ENCODE results near the gene C10orf90.

C10orf90 gene

DNA sequence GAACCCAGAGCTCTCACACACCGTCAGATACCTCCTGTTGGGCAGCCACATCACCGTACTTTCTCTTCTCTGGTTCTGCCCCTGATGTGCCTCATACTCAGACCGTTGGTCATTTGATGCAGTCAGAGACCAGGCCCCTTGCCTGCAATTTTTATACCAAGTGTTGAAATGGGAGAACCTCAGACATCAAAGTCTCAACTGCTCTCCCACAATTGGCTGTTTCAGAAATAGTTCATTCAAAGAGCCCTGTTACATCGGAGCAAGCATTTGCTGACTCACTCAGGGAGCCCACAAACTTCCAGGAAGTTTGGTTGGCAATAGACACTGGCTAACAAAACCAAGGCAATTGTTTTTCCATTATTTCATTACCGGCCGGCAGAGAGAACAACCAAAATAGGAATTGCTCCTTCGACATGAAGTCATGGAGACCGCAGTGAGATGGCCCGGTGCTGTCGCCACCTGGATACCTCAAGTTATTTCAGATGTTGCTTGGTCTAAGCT lies 248.7 kb downstream of the C10orf90 start:
- no peak for DNase-seq (ENCODE audit: low read depth)

- DNase-seq (ENCODE audit: low read depth): no peak
Measured at GRCh38 chr10:126420567-126421300, 249.8 kb downstream of the C10orf90 start.

DNA sequence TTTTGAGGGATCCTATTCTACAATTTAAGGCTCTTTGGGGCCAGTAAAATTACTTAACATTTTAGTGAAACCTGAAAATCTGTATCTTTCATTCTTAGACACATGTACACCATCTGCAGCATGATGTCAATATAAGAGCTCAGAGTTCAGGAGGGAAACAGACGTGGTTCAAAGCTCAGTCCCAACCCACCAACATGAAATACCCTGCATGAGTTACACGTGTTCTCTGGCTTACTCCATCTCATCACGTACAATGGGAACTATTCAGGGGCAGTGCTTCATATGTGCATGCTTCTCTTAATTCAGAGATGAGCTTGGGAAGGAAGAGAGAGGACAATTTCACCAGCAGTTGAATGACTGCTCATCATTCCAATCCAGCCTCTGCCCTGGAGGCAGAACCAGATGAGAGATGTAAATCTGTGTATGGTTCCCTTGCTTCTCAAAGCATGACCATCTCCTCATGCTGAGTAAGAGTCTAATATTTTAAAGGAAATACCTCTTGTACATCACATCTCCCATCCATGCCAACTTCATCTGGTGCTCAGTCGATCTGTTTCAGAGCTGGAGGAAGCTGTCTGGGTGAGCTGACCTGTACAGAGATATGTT lies 253.2 kb downstream of the C10orf90 start:
- no peak for DNase-seq (ENCODE audit: low read depth)

- no peak for DNase-seq (ENCODE audit: low read depth)
Measured at GRCh38 chr10:126409821-126410220, 260.7 kb downstream of the C10orf90 start.

DNA sequence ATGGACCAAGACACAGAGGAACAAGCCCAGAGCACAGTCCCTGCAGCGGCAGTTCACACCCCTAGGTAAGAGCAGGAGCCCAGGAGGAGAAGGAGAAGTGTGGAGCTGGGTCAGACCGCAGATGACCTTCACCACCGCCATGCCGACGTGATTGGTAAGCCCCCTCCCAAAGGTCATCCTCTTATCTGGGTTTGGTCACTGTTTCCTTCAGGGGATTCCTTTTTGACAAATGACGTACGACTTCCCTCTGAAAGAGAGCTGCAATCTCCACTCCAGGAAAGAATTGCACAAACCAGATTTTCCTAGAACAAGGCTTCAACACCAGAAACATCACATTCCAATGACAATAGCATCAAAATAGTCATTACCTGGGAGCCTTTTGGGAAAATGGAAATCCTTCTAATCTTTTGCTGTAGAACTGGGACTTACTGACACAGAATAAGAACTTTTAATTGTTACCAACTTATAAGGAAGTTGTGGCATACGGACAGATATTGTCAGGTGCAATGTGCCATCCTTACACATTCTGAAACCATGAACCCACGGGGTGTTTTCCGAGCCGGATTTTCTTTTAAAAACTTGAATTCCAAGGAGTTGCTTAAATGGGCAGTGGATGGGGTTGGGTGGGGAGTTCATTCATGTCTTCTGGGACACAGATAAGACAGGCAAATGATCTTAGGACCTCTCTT lies 261.4 kb downstream of the C10orf90 start:
- DNase-seq (ENCODE audit: low read depth): no peak

- DNase-seq (ENCODE audit: low read depth): no peak
Measured at GRCh38 chr10:126407831-126408230, 262.7 kb downstream of the C10orf90 start.

DNA sequence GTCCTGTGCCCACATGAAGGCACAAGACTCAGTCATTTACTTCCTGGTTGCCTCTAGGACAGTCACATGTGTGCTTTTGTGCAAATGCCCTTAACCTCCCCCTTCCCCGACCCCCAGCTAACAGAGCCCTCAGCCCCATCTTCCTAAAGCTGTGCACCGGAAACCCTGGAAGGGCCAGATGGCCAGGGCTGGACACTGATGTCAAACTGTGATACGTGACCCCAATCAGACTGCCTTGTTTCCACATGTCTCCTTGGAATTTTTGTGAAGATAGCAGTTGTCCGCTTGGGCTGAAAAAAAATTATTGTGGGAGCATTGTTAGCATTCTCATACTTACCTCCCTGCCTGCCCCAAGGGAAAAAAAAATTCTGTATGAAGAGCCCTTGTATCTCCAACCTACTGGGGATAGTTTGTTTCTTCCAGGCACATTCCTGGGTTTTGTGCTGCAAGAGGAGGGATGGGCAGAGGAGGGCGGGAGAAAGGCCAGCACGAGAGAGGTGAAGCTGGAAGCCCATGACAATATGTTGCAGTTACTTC lies 265.2 kb downstream of the C10orf90 start:
- no peak for DNase-seq (ENCODE audit: low read depth)

- DNase-seq (ENCODE audit: low read depth): no peak
Measured at GRCh38 chr10:126402721-126403695, 267.5 kb downstream of the C10orf90 start.

GRCh38 chr10:126400641-126401040 lies 269.9 kb downstream of the C10orf90 start:
- no peak for DNase-seq (ENCODE audit: low read depth)

DNA sequence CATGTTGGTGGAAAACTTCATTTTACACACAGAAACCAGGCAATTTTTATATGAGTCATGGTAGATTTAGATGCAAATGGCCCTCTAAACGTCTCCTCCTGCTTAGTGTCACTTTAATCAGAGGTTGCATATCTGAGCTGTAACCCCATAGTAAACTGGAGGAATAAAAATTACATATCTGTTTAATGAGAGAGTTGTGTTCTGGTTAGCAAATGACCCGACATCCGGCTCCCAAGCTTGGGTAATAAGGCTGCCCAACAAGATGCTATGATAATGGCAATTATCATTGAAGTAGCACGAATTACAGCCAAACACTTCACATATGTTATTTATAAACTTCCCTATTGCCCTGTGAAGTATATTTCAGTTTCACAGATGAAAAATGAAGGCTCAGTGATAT lies 271.6 kb downstream of the C10orf90 start:
- no peak for DNase-seq (ENCODE audit: low read depth)

GRCh38 chr10:126398383-126398743 lies 272.1 kb downstream of the C10orf90 start:
- no peak for DNase-seq (ENCODE audit: low read depth)

- no peak for DNase-seq (ENCODE audit: low read depth)
Measured at GRCh38 chr10:126397640-126398382, 272.7 kb downstream of the C10orf90 start.

DNA sequence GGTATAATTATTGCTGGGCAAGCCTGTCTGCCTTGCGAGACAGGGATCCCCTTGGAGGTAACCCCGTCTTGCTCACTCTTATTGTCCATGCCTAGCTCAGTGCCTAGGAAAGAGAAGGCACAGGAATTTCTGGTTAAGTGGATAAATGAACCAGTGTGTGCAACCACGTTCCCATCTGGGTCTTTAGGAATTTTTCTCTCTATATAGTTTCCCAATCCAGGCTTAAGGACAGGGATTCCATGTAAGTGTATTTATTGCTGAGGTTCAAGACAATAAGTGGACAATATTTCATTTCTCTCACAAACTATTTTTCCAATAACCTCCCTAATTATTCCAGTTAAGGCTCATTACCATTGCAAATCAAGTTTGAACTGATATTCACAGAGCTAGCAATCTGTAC lies 273.3 kb downstream of the C10orf90 start:
- no peak for DNase-seq (ENCODE audit: low read depth)

DNA sequence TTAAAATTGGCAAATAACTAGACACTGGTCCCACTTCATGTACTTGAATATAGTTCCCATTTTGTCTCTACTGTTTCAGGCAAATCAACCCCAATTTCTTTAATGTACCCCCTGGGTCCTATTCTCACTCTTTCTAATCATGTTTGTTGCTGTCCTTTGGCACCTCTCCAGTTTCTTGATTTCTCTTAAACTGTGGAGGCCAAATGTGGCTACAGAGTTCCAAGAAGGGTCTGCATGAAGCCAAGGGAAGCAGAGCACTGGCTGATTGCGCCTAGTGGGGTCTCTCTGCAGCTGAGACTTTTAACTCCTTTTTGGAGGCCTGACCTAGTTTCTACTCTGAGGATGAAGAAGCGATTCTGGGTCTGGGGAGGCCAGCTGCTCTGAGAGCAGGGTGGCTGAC lies 275.5 kb downstream of the C10orf90 start:
- no peak for DNase-seq (ENCODE audit: low read depth)

DNA sequence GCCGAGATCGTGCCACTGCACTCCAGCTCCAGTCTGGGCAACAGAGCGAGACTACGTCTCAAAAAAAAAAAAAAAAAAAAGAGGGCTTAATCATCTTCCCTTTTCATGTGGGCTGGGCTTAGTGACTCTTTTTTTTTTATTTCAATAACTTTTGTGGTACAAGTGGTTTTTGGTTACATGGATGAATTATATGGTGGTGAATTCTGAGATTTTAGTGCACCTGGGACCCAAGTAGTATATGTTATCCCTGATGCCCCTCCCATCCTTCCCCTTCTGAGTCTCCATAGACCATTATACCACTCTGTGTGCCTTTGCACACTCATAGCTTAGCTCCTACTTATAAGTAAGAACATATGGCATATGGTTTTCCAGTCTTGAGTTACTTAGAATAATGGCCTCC lies 277.4 kb downstream of the C10orf90 start:
- DNase-seq (ENCODE audit: low read depth): no peak

DNA sequence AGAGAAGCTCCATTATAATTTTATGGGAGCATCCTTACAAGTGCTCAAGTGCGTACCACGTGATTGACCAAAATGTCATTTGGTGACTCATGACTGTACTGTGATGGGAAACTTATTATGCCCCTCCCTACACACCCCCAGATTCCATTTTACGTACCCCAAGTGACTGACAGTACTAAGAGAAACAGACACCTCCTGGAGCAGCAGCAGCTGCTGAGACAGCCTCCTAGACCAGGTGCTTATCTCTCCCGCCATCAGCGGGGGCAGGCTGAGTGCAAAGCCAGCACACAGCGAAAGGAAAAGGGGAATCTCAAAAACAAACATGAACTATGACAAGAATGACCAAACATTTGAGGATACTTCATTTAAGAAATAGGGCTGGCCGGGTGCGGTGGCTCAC lies 278.0 kb downstream of the C10orf90 start:
- no peak for DNase-seq (ENCODE audit: low read depth)

DNA sequence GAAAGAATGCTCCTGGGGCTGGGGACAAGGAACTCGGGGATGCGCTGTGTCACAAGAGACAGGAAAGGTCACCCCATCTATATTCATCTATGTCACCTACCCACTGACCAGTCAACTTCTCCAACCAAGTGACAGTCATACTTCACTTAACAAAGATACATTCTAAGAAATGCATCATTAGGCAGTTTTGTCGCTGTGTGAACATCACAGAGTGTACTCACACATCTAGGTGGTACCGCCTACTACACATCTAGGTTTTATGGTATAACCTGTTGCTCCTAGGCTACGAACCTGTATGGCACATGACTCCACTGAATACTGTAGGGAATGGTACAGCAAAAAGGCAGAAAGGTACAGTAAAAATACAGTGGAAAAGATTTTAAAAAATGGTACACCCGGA lies 278.4 kb downstream of the C10orf90 start:
- no peak for DNase-seq (ENCODE audit: low read depth)

GRCh38 chr10:126391192-126391885 lies 279.2 kb downstream of the C10orf90 start:
- no peak for DNase-seq (ENCODE audit: low read depth)

GRCh38 chr10:126390324-126390723 lies 280.2 kb downstream of the C10orf90 start:
- DNase-seq (ENCODE audit: low read depth): no peak
